Kidney glomerular epithelial cell (primary cell): ENCODE results near the gene DNAJC13.

ENCODE experiments used
- DNase-seq: peaks from one replicate; lab custom pipeline; 2025; lab: John Stamatoyannopoulos, UW

DNAJC13 gene

GRCh38 chr3:132486099-132486498 lies 68.8 kb downstream of the DNAJC13 start:
- DNase-seq, result no peak

GRCh38 chr3:132488151-132488550 lies 70.8 kb downstream of the DNAJC13 start:
- no peak for DNase-seq

- DNase-seq, result no peak
Observed at GRCh38 chr3:132499071-132499470, 81.8 kb downstream of the DNAJC13 start.

- no peak for DNase-seq
Observed at GRCh38 chr3:132503559-132503958, 86.3 kb downstream of the DNAJC13 start.

- DNase-seq, result no peak
Observed at GRCh38 chr3:132504375-132504933, 87.2 kb downstream of the DNAJC13 start.

- DNase-seq, result no peak
Observed at GRCh38 chr3:132507657-132508056, 90.4 kb downstream of the DNAJC13 start.

GRCh38 chr3:132509096-132509495 lies 91.8 kb downstream of the DNAJC13 start:
- no peak for DNase-seq

- no peak for DNase-seq
Observed at GRCh38 chr3:132509506-132509905, 92.2 kb downstream of the DNAJC13 start.

- no peak for DNase-seq
Observed at GRCh38 chr3:132513057-132513456, 95.8 kb downstream of the DNAJC13 start.

GRCh38 chr3:132517311-132517710 lies 100.0 kb downstream of the DNAJC13 start:
- DNase-seq, result no peak

- DNase-seq, result no peak
Observed at GRCh38 chr3:132519914-132520313, 102.6 kb downstream of the DNAJC13 start.

GRCh38 chr3:132521901-132522300 lies 104.6 kb downstream of the DNAJC13 start:
- no peak for DNase-seq

GRCh38 chr3:132522353-132522752 lies 105.1 kb downstream of the DNAJC13 start:
- DNase-seq, result no peak

- no peak for DNase-seq
Observed at GRCh38 chr3:132530624-132531023, 113.3 kb downstream of the DNAJC13 start.

- DNase-seq, result peak; percentile 58
Observed at GRCh38 chr3:132535575-132536441, 118.5 kb downstream of the DNAJC13 start.

GRCh38 chr3:132536442-132537153 lies 119.3 kb downstream of the DNAJC13 start:
- no peak for DNase-seq

GRCh38 chr3:132537297-132537696 lies 120.0 kb downstream of the DNAJC13 start:
- no peak for DNase-seq

- no peak for DNase-seq
Observed at GRCh38 chr3:132538072-132538471, 120.8 kb downstream of the DNAJC13 start.

- no peak for DNase-seq
Observed at GRCh38 chr3:132539681-132540080, 122.4 kb downstream of the DNAJC13 start.

GRCh38 chr3:132542577-132542976 lies 125.3 kb downstream of the DNAJC13 start:
- DNase-seq, result no peak

GRCh38 chr3:132543011-132543739 lies 125.9 kb downstream of the DNAJC13 start:
- peak; percentile 32 for DNase-seq

- no peak for DNase-seq
Observed at GRCh38 chr3:132544130-132544529, 126.8 kb downstream of the DNAJC13 start.
